Endothelial cell of umbilical vein (primary cell): ENCODE measurements around the gene TMEM204. TPM values are rescaled to one million over a fixed set of nuclear protein-coding genes. Genes with fewer than 3 reads are reported as not detected.

Source experiments
- BruUV-seq: library from RNA; stranded (reverse); fragments of 400-500 nt; replicated peaks from 2 replicates; lab custom pipeline; 2021; lab: Mats Ljungman, UMichigan
- CTCF ChIA-PET: fragments of 300-600, 350-600 bp; sonication (Branson Sonifier 250); formaldehyde crosslinking; loops from one replicate; lab custom pipeline; 2021; ENCODE audit warnings: antibody characterized with exemption, inconsistent platforms; lab: Charles Lee
- POLR2A ChIA-PET: fragments of 300-600, 350-600 bp; sonication (Branson Sonifier 250); formaldehyde crosslinking; loops from one replicate; lab custom pipeline; 2021; ENCODE audit warnings: antibody characterized with exemption, inconsistent platforms; lab: Charles Lee
- DNase-seq: peaks from one replicate; pipeline ENCODE4 v3.0.0-alpha.2; 2011; ENCODE audit warnings: low read depth, low spot score
- FAIRE-seq: peaks from 2 replicates; lab custom pipeline; 2011; peaks lifted over from hg19 to GRCh38; lab: Jason Lieb, UNC
- H2AFZ ChIP-seq: 2 replicates; pipeline ENCODE4 v1.6.0; 2012; ENCODE audit warnings: low read depth, low read length, control low read depth, inconsistent platforms
- H3K27ac ChIP-seq: 2 replicates; pipeline ENCODE4 v1.5.1; 2011; ENCODE audit warnings: low read depth, mild to moderate bottlenecking, control low read depth, low read length, moderate library complexity; ENCODE audit not compliant: insufficient read depth
- H3K27me3 ChIP-seq, 2 experiments: 2 replicates each; pipeline versions ENCODE4 v1.6.0 to v1.6.1; 2011; ENCODE audit warnings: low read length in 2 of 2, mixed read lengths in 1 of 2; ENCODE audit not compliant: control insufficient read depth in 2 of 2, insufficient read depth in 2 of 2
- H3K36me3 ChIP-seq, 2 experiments: 2 replicates in 1 of 2; 3 replicates in 1 of 2; pipeline ENCODE4 v1.5.1; 2011; ENCODE audit warnings: low read length in 2 of 2, mild to moderate bottlenecking in 1 of 2, moderate library complexity in 1 of 2; ENCODE audit not compliant: control insufficient read depth in 2 of 2, insufficient read depth in 2 of 2; ENCODE audit errors: extremely low read depth in 1 of 2
- H3K4me1 ChIP-seq: 3 replicates; pipeline ENCODE4 v1.5.1; 2011; ENCODE audit warnings: mild to moderate bottlenecking, low read length; ENCODE audit not compliant: control insufficient read depth, insufficient read depth; ENCODE audit errors: extremely low read depth
- H3K4me2 ChIP-seq: 2 replicates; pipeline ENCODE4 v1.6.1; 2011; ENCODE audit warnings: low read length, control low read depth, mixed read lengths; ENCODE audit not compliant: insufficient read depth
- H3K4me3 ChIP-seq, 3 experiments: fragments of 200-600 bp in 1 of 3; sonication (generic), shearing (Covaris generic) in 1 of 3; replicated peaks in 1 of 3; 2 replicates each; pipeline ENCODE4 v1.5.1; 2011 to 2016; ENCODE audit warnings: control low read depth in 3 of 3, low read length in 3 of 3, mild to moderate bottlenecking in 2 of 3, inconsistent platforms in 1 of 3, low read depth in 1 of 3, moderate library complexity in 1 of 3; ENCODE audit not compliant: insufficient read depth in 1 of 3
- H3K79me2 ChIP-seq: 2 replicates; pipeline ENCODE4 v1.6.0; 2012; ENCODE audit warnings: low read length, inconsistent platforms; ENCODE audit not compliant: control insufficient read depth, insufficient read depth
- H3K9ac ChIP-seq: replicated peaks from 2 replicates; pipeline ENCODE3; 2011; ENCODE audit warnings: low read length, control low read depth; ENCODE audit not compliant: insufficient read depth; ENCODE audit errors: extremely low read depth
- H3K9me1 ChIP-seq: replicated peaks from 3 replicates; pipeline ENCODE4 v1.6.0; 2011; ENCODE audit warnings: mild to moderate bottlenecking, low read length; ENCODE audit not compliant: control insufficient read depth, insufficient read depth; ENCODE audit errors: extremely low read depth
- H3K9me3 ChIP-seq: replicated peaks from 2 replicates; pipeline ENCODE4 v1.5.1; 2012; ENCODE audit warnings: low read length, inconsistent platforms; ENCODE audit not compliant: control insufficient read depth, insufficient read depth
- H4K20me1 ChIP-seq: replicated peaks from 2 replicates; pipeline ENCODE3; 2011; ENCODE audit warnings: mild to moderate bottlenecking, low read length; ENCODE audit not compliant: control insufficient read depth, insufficient read depth; ENCODE audit errors: extremely low read depth
- EZH2 ChIP-seq: IDR thresholded peaks from 2 replicates; pipeline ENCODE4 v1.6.1; 2012; ENCODE audit warnings: borderline replicate concordance, low read depth, mild to moderate bottlenecking, moderate library complexity, low read length, inconsistent platforms; ENCODE audit not compliant: severe bottlenecking
- FOS ChIP-seq: IDR thresholded peaks from 2 replicates; pipeline ENCODE4 v1.6.1; 2011; ENCODE audit warnings: mild to moderate bottlenecking, low read length, moderate library complexity, borderline replicate concordance; ENCODE audit not compliant: insufficient read depth
- GATA2 ChIP-seq: IDR thresholded peaks from 2 replicates; pipeline ENCODE4 v1.7.0; 2011; ENCODE audit warnings: low read depth, mild to moderate bottlenecking, moderate library complexity, mixed read lengths, low read length; ENCODE audit not compliant: insufficient read length, insufficient read depth
- JUN ChIP-seq: IDR thresholded peaks from 2 replicates; pipeline ENCODE4 v1.6.1; 2011; ENCODE audit warnings: borderline replicate concordance, low read depth; ENCODE audit not compliant: insufficient read length, insufficient read depth
- MYC ChIP-seq: IDR thresholded peaks from one replicate; pipeline ENCODE4 v1.6.1; 2011; ENCODE audit warnings: mild to moderate bottlenecking, low read depth, low read length
- POLR2A ChIP-seq: IDR thresholded peaks from 2 replicates; pipeline ENCODE4 v1.6.1; 2012; ENCODE audit warnings: low read depth, mild to moderate bottlenecking, control low read depth, low read length
- POLR2AphosphoS5 ChIP-seq: IDR thresholded peaks from 2 replicates; pipeline ENCODE4 v1.6.1; 2012; ENCODE audit warnings: low read depth, mild to moderate bottlenecking, control low read depth, low read length, moderate library complexity; ENCODE audit not compliant: insufficient read depth
- dilution Hi-C: fragments of 300-500 bp; cut with MboI; formaldehyde crosslinking; loops from one replicate; pipeline ENCODE4 v1.15.0; 2019; ENCODE audit warnings: low sequenced_read_pairs; ENCODE audit not compliant: extremely low pct_ligation_motif_present
- intact Hi-C: fragments of 100-400 bp; cut with micrococcal nuclease; formaldehyde crosslinking; loops from one replicate; pipeline ENCODE4 v1.10.0; 2022
- polyA plus RNA-seq, 4 experiments: library from polyadenylated mRNA; depleted of rRNA in 3 of 4; stranded (reverse) in 3 of 4; unstranded in 1 of 4; fragments of >200 nt; gene quantifications; 2 replicates each; pipeline versions ENCODE4 v1.2.1 to v1.2.3, GENCODE V29; 2011 to 2012; ENCODE audit warnings: missing spikeins in 1 of 4
- total RNA-seq: library from RNA; stranded (reverse); gene quantifications from 2 replicates; pipeline ENCODE4 v1.2.3, GENCODE V29; 2021
- TF ChIP-seq, protein P1 (sequence below), 2 donors: IDR thresholded peaks; 1 replicate in 1 of 2; 2 replicates in 1 of 2; pipeline ENCODE4 v1.5.1; 2011; ENCODE audit warnings: low read length in 2 of 2, mild to moderate bottlenecking in 2 of 2, moderate library complexity in 2 of 2, control low read depth in 1 of 2, inconsistent platforms in 1 of 2, low read depth in 1 of 2; ENCODE audit not compliant: insufficient read depth in 1 of 2; ENCODE audit errors: extremely low read depth in 1 of 2
- TF ChIP-seq, protein P2 (sequence below): IDR thresholded peaks from 2 replicates; pipeline ENCODE4 v1.6.1; 2011; ENCODE audit not compliant: insufficient read depth, insufficient read length

The TMEM204 gene
- total and polyA plus RNA-seq, 2 donors (not counting 3 experiments of a cell fraction or from before 2014, with no cell fraction given) = 32.5 to 50.7 TPM

DNA sequence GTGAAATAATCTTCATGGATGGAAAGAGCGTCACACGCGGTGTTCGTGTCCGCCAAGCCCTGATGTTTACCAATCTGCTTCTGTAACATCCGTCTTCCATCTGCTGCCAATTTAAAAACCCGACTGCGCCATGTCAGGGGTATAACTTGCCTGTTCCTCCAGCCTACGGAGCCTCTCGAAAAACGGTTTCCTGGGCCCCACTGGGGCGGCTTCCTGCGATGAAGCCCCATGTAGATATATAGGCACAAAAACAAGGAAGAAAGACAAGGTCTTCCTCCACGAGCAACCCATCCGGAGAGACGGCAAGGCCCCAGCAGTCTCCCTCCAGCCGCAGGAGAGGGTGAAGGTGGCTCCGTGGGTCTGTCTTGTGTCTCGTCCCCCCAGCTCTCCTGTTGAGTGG is 44.8 kb upstream of the TMEM204 start, which contains the start of gene PTX4:
TSS of gene PTX4 (minus strand) at position 326 of the 400 bp plus-strand sequence. CDS start at position 291, 35 bp downstream.
- Histone ChIP-seq H3K4me3 (no peak within 1 kb of the TSS), H3K4me2 (no peak within 1 kb of the TSS), H3K4me1 (peaks cover 6% of the 10 kb centered on the region), H3K9ac (no peak within 1 kb of the TSS), H2AFZ (no peak within 1 kb of the TSS), H3K9me1 (no peaks in the 10 kb centered on the region), H3K79me2 (peaks cover 1% of the 10 kb centered on the region), H3K27me3 (no peaks in the 10 kb centered on the region), H3K27ac (no peak within 1 kb of the TSS), H3K36me3 (no peaks in the 10 kb centered on the region), H4K20me1 (no peaks in the 10 kb centered on the region), H3K9me3 (no peaks in the 10 kb centered on the region)
- FAIRE-seq (no peak), DNase-seq (no peak)
- dilution Hi-C loops (no loop called here), intact Hi-C loops (no loop called here)
- no TSS peak for BruUV-seq
- TF ChIP-seq, protein P1, sequence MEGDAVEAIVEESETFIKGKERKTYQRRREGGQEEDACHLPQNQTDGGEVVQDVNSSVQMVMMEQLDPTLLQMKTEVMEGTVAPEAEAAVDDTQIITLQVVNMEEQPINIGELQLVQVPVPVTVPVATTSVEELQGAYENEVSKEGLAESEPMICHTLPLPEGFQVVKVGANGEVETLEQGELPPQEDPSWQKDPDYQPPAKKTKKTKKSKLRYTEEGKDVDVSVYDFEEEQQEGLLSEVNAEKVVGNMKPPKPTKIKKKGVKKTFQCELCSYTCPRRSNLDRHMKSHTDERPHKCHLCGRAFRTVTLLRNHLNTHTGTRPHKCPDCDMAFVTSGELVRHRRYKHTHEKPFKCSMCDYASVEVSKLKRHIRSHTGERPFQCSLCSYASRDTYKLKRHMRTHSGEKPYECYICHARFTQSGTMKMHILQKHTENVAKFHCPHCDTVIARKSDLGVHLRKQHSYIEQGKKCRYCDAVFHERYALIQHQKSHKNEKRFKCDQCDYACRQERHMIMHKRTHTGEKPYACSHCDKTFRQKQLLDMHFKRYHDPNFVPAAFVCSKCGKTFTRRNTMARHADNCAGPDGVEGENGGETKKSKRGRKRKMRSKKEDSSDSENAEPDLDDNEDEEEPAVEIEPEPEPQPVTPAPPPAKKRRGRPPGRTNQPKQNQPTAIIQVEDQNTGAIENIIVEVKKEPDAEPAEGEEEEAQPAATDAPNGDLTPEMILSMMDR (IDR thresholded peaks at IDR 0.05; ENCODE audit: extremely low read depth in 1 of 2, insufficient read depth in 1 of 2, low read depth in 1 of 2, low read length in 2 of 2) = no peak
- TF ChIP-seq FOS (no peak), JUN (no peak), EZH2 (no peak), POLR2A (no peak), GATA2 (no peak), MYC (no peak), POLR2AphosphoS5 (no peak)
- TF ChIP-seq, protein P2, sequence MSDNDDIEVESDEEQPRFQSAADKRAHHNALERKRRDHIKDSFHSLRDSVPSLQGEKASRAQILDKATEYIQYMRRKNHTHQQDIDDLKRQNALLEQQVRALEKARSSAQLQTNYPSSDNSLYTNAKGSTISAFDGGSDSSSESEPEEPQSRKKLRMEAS = no peak
- ChIA-PET CTCF (no interaction called here), POLR2A (no interaction called here)
